RWPE1 (cell line): Measurements from ENCODE around the gene NEUROD1.

Experiments used
- CTCF ChIA-PET: fragments of 350-600 bp; sonication (Branson Sonifier 250); formaldehyde crosslinking; extraction: SDS; loops from one replicate; lab custom pipeline; 2021; lab: Yijun Ruan, JAX
- POLR2A ChIA-PET: fragments of 400-600 bp; formaldehyde crosslinking; extraction: SDS; loops from one replicate; lab custom pipeline; 2020; ENCODE audit warnings: antibody characterized with exemption; ENCODE audit not compliant: low non-redundant PET; lab: Yijun Ruan, JAX
- DNase-seq: peaks from one replicate; pipeline ENCODE4 v3.0.0; 2012; ENCODE audit warnings: low spot score
- H3K27ac ChIP-seq: fragments of 450-650 bp; 2 replicates; pipeline ENCODE4 v1.5.1; 2017
- CTCF ChIP-seq: fragments of 450-650 bp; conservative IDR thresholded peaks from 2 replicates; pipeline ENCODE4 v1.5.1; 2017; ENCODE audit warnings: low read depth, mild to moderate bottlenecking

Gene NEUROD1

GRCh38 chr2:181698223-181698622 lies 17.9 kb upstream of the NEUROD1 start:
- TF ChIP-seq CTCF, result no peak
- ChIA-PET POLR2A (no interaction called here), CTCF (no interaction called here)
- no peak for DNase-seq
- no peak overlapping the region for H3K27ac ChIP-seq

GRCh38 chr2:181697571-181697970 lies 17.3 kb upstream of the NEUROD1 start:
- DNase-seq, result no peak
- ChIA-PET POLR2A (no interaction called here), CTCF (no interaction called here)
- H3K27ac ChIP-seq, result no peak overlapping the region
- TF ChIP-seq CTCF, result no peak

GRCh38 chr2:181697126-181697525 lies 16.8 kb upstream of the NEUROD1 start:
- H3K27ac ChIP-seq, result no peak overlapping the region
- ChIA-PET POLR2A (no interaction called here), CTCF (no interaction called here)
- TF ChIP-seq CTCF, result no peak
- no peak for DNase-seq

- no peak for TF ChIP-seq CTCF
- POLR2A ChIA-PET, result no interaction called here
- CTCF ChIA-PET, result no interaction called here
- no peak overlapping the region for H3K27ac ChIP-seq
- no peak for DNase-seq
These were observed 14.0 kb upstream of the NEUROD1 start for GRCh38 chr2:181694271-181694670.

- H3K27ac ChIP-seq, result no peak overlapping the region
- ChIA-PET CTCF (interaction anchor here (0.6 kb wide), 3 partner anchors 108 to 293 kb away, joined by 3 read pairs; no protein-coding TSS in a partner anchor), POLR2A (no interaction called here)
- DNase-seq, result no peak
- TF ChIP-seq CTCF, result no peak
These were observed 10.5 kb upstream of the NEUROD1 start for GRCh38 chr2:181690860-181691259.

GRCh38 chr2:181686576-181687185 lies 6.4 kb upstream of the NEUROD1 start:
- no peak for DNase-seq
- CTCF ChIA-PET, result no interaction called here
- POLR2A ChIA-PET, result no interaction called here
- H3K27ac ChIP-seq, result no peak overlapping the region
- TF ChIP-seq CTCF, result no peak
